Measurements from ENCODE around the gene NCAPD2. TPM values are rescaled to one million over a fixed set of nuclear protein-coding genes. Genes with fewer than 3 reads are reported as not detected.

NCAPD2 gene
- polyA plus RNA-seq, 1 donor (not counting 4 experiments of a cell fraction or from before 2014, with no cell fraction given): 33.7 TPM

- Histone ChIP-seq H3K79me2 (ENCODE audit: control insufficient read depth, insufficient read depth, low read length) (peaks cover 47% of the 10 kb centered on the region), H3K9me3 (ENCODE audit: control insufficient read depth, low read depth, low read length) (no peaks in the 10 kb centered on the region), H3K27ac (ENCODE audit: control insufficient read depth, insufficient read depth, low read length) (no peak overlapping the region), H3K9ac (ENCODE audit: control insufficient read depth, extremely low read depth, insufficient read depth, low read length) (no peak overlapping the region), H3K27me3 (ENCODE audit: control insufficient read depth, extremely low read depth, insufficient read depth, low read length) (no peaks in the 10 kb centered on the region), H3K4me1 (ENCODE audit: control insufficient read depth, extremely low read depth, insufficient read depth, low read length) (peaks cover 5% of the 10 kb centered on the region), H3K36me3 (ENCODE audit: control insufficient read depth in 2 of 2, extremely low read depth in 1 of 2, insufficient read depth in 2 of 2, low read length in 2 of 2) (peaks cover 54 to 56% of the 10 kb centered on the region in 2 experiments), H2AFZ (ENCODE audit: control insufficient read depth, low read length) (no peak overlapping the region), H3K4me2 (ENCODE audit: control insufficient read depth, extremely low read depth, insufficient read depth, low read depth, low read length) (no peak overlapping the region), H4K20me1 (ENCODE audit: control insufficient read depth, extremely low read depth, insufficient read depth, low read length) (no peaks in the 10 kb centered on the region), H3K4me3 (ENCODE audit: control insufficient read depth in 2 of 3, extremely low read depth in 1 of 3, insufficient read depth in 2 of 3, low read depth in 1 of 3, low read length in 3 of 3) (no peak overlapping the region), H3K9me1 (ENCODE audit: control insufficient read depth, extremely low read depth, insufficient read depth, low read length) (no peaks in the 10 kb centered on the region)
- DNase-seq (ENCODE audit: low read depth, low spot score) (no peak), FAIRE-seq (no peak)
- dilution Hi-C loops (cut with MboI; ENCODE audit: extremely low pct_ligation_motif_present, low sequenced_read_pairs): no loop called here
- TF ChIP-seq EZH2 (IDR thresholded peaks at IDR 0.05; ENCODE audit: low read length) (no peak), CTCF (optimal IDR thresholded peaks at IDR 0.05 in 1 of 3, IDR thresholded peaks at IDR 0.05 in 1 of 3, conservative IDR thresholded peaks at IDR 0.05 in 1 of 3; ENCODE audit: extremely low read depth in 1 of 3, insufficient read depth in 2 of 3, low read length in 3 of 3) (peak; percentile 80 to 92 (median 89))
Measured at GRCh38 chr12:6563448-6564050, 69.6 kb downstream of the NCAPD2 start.

- H3K9me3 ChIP-seq (ENCODE audit: control insufficient read depth, low read depth, low read length): no peaks in the 10 kb centered on the region
- peak overlapping the region; percentile 82 for H3K27ac ChIP-seq (ENCODE audit: control insufficient read depth, insufficient read depth, low read length)
- peaks cover 38% of the 10 kb centered on the region for H3K79me2 ChIP-seq (ENCODE audit: control insufficient read depth, insufficient read depth, low read length)
- TF ChIP-seq CTCF (optimal IDR thresholded peaks at IDR 0.05 in 1 of 3, IDR thresholded peaks at IDR 0.05 in 1 of 3, conservative IDR thresholded peaks at IDR 0.05 in 1 of 3; ENCODE audit: extremely low read depth in 1 of 3, insufficient read depth in 2 of 3, low read length in 3 of 3) (no peak), EZH2 (IDR thresholded peaks at IDR 0.05; ENCODE audit: low read length) (no peak)
- H3K9me1 ChIP-seq (ENCODE audit: control insufficient read depth, extremely low read depth, insufficient read depth, low read length): no peaks in the 10 kb centered on the region
- DNase-seq (ENCODE audit: low read depth, low spot score) (no peak), FAIRE-seq (no peak)
- peaks cover 37 to 41% of the 10 kb centered on the region in 2 experiments for H3K36me3 ChIP-seq (ENCODE audit: control insufficient read depth in 2 of 2, extremely low read depth in 1 of 2, insufficient read depth in 2 of 2, low read length in 2 of 2)
- H3K9ac ChIP-seq (ENCODE audit: control insufficient read depth, extremely low read depth, insufficient read depth, low read length): peak overlapping the region; percentile 92
- H3K27me3 ChIP-seq (ENCODE audit: control insufficient read depth, extremely low read depth, insufficient read depth, low read length): no peaks in the 10 kb centered on the region
- peaks cover 7% of the 10 kb centered on the region for H3K4me1 ChIP-seq (ENCODE audit: control insufficient read depth, extremely low read depth, insufficient read depth, low read length)
- peak overlapping the region; percentile 51 to 88 (median 79) for H3K4me3 ChIP-seq (ENCODE audit: control insufficient read depth in 2 of 3, extremely low read depth in 1 of 3, insufficient read depth in 2 of 3, low read depth in 1 of 3, low read length in 3 of 3)
- H4K20me1 ChIP-seq (ENCODE audit: control insufficient read depth, extremely low read depth, insufficient read depth, low read length): no peaks in the 10 kb centered on the region
- no peak overlapping the region for H2AFZ ChIP-seq (ENCODE audit: control insufficient read depth, low read length)
- peak overlapping the region; percentile 89 for H3K4me2 ChIP-seq (ENCODE audit: control insufficient read depth, extremely low read depth, insufficient read depth, low read depth, low read length)
- dilution Hi-C loops (cut with MboI; ENCODE audit: extremely low pct_ligation_motif_present, low sequenced_read_pairs): no loop called here
Measured at GRCh38 chr12:6567112-6567670, 73.3 kb downstream of the NCAPD2 start.
